Activated CD4-positive, alpha-beta T cell treated with anti-CD3 and anti-CD28 coated beads, Interleukin-2, amount 50 U/mL, for 24 hours (primary cell): ENCODE data around the gene E4F1.

Source experiments
- DNase-seq, 2 donors: peaks; one replicate each; pipeline ENCODE4 v3.0.0-alpha.2; 2020; ENCODE audit warnings: low read depth in 1 of 2, low spot score in 1 of 2

The E4F1 gene

DNA sequence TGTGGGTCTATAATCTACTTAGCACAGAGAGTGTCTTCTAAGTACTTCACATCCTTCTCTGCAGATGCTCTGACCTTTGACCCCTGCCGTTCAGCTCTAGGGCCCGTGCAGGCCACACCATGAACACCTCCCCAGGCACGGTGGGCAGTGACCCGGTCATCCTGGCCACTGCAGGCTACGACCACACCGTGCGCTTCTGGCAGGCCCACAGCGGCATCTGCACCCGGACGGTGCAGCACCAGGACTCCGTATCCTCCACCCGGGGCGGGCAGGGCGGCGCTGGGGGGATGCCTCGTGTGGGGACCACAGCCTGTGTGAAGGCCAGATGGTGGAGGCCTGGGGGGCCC lies 17.5 kb upstream of the E4F1 start:
- no peak for DNase-seq

DNA sequence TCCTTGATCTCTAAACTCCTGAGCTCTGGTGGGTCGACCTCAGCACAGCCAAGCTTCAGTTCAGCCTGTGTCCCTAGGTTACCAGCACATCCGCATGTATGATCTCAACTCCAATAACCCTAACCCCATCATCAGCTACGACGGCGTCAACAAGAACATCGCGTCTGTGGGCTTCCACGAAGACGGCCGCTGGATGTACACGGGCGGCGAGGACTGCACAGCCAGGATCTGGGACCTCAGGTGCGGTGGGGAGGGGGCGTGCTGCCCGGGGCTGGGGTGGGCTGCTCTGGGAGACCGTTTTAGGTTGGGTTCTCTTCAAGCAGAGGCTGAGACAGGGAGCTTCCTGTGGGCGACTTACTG lies 17.0 kb upstream of the E4F1 start:
- DNase-seq: no peak

DNA sequence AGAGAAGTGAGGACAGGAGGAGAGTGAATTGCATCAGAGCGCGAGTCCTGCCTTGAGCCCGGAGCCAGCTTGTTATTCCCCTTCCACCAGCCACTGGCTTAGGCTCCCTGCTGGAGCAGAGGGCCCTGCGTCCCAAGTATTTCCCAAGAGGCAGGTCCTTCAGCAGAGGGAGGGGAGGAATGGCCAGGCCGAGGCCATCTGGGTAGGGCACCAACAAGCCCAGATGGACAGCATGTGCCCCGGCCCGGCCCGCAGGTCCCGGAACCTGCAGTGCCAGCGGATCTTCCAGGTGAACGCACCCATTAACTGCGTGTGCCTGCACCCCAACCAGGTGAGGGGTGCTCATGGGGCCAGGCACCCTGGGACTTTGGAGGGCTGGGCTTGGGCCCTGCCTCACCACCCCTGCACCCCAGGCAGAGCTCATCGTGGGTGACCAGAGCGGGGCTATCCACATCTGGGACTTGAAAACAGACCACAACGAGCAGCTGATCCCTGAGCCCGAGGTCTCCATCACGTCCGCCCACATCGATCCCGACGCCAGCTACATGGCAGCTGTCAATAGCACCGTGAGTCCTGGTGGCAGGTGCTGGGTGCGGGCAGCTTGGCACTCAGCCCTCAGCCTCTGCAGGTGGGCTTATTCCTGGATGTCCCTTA lies 16.5 kb upstream of the E4F1 start:
- no peak for DNase-seq

DNA sequence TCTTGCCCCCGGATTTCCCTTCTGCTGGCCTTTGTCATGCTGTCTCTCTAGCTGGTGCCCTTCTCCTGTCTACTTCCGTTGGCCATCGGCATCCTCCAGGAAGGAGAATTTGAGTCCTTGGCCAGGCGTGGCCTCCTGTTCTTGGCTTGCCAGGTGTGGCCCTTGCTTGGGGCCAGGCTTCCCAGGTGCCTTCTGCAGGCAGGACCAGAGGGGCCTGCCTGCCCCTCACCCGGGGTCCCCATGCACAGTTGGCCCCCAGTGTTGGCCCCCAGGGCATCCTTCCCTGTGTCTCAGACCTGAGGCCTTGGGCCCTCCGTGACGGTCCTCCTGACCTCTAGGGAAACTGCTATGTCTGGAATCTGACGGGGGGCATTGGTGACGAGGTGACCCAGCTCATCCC lies 15.5 kb upstream of the E4F1 start:
- no peak for DNase-seq

DNA sequence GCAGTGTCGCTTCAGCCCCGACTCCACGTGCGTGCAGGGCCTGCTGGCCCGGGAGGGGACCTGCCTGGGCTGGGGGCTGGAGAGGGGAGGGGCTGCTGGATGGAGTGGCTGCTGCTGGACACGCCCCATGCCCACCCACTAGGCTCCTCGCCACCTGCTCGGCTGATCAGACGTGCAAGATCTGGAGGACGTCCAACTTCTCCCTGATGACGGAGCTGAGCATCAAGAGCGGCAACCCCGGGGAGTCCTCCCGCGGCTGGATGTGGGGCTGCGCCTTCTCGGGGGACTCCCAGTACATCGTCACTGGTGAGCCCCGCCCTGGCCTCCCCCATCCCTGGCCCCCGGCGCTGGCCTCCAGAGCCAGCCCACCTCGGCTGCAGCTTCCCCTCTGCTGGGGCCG lies 15.1 kb upstream of the E4F1 start:
- DNase-seq: no peak

DNA sequence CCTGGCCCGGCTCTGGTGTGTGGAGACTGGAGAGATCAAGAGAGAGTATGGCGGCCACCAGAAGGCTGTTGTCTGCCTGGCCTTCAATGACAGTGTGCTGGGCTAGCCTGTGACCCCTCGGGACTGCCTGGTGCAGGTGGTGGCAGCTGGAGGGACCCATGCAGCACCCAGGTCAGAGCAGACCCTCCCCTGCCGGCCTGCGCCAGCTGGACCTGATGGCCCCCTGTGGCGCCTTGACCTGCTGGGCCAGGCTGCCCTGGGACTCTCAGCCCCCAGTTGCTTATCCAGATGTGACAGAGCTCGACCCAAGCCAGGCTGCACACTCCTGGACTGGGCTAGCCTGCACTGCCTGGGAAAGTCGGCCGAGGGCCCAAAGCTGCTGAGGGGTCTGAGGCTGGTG lies 14.6 kb upstream of the E4F1 start:
- DNase-seq: no peak

DNA sequence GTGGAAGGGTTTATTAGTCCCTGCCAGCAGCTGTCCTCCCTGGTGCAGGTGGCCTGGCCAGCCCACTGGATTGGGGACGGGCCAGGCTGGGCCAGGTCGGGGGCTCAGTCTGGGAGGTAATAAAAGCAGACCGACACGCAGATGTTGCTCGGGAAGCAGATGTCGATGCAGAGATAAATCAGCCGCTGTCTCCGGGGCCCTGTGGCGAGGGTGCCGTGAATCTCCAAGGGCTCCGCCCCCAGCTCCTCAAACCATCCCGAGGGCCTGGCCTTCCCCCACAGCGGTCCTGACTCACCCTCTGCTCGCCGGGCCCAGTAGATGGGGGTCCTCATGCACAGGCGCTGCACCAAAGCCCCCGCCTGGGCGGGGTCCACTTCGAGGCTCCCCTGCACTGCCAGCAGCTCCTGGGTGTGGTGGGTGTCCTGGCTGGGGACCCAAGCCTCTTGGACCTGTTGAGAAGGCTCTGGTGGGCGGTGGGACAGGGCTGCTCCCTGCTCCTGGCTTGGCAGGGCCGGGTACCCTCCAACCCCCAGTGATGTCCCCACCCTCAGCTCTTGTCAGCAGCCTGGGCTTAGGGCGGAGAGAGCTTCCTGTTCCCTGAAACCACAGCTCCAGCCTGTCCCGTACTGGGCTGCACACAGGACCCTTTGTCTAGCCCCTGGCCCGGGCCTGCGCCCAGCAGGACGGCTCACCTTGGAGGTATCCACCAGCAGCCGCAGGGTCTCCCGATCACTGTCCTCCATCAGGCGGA lies 14.0 kb upstream of the E4F1 start:
- DNase-seq: no peak

DNA sequence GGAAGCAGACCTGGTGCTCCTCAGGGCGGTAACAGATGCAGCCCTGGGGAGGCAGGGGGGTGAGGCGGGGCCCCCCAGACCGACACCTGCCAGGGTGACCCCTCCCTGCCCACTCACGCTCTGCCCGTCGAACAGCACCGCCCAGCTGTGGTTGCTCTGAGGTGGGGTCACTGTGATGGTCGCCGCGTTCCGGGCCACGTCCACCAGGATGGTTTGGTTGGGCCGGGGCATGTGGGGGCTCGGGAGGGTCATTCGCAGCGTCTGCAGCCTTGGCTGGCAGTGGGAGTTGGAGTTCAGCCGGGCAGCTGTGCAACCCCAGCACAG lies 13.4 kb upstream of the E4F1 start:
- DNase-seq: no peak

DNA sequence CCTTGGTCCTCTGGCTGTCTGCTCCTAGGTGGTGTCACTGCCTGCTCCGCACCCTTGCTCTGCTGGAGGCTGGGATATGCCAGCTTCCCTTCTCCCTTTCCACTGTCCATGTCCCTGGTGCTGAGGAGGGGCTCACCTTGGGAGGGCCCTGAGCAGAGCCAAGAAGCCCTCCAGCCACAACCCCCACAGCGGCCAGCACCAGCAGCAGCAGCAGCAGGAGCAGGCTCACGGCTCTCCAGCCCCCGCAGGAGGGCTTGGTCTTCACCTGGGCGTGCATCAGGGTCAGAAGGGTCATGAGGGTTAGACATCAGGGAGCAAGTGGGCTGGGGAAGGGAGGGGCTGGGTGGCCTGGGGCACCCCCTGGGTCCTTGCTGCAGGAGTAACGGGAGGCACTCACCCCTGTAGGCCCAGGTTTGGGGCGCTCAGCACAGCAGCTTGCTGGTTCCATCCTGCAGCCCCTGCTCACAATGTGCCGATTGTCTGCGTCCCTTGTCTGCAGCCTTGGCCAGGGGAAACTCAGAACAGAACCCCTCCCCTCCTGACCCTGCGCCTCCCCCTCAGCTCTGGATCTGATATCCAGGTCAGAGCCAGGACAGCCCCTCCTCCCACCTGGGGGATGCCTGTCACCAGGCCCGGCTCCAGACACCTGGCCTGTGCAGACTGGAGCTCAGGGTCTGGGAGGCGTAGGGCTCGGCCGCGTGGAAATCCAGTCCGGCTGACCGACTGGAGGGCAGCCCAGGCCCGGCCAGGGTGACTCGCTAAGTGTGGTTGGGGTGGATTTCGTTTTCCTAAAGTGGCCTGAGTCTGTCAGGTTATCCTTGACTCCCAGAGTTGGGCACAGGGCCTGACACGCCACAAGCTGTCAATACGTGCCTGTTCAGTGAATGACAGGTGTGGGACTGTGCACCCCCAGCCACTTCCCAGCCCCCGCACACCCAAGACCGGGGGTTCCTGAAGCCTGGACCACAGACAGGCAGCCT lies 12.7 kb upstream of the E4F1 start, which contains the start of gene BRICD5:
TSS of gene BRICD5 (minus strand) at position 478 of the 980 bp plus-strand sequence. CDS start at position 448, 30 bp downstream.
- DNase-seq: no peak

DNA sequence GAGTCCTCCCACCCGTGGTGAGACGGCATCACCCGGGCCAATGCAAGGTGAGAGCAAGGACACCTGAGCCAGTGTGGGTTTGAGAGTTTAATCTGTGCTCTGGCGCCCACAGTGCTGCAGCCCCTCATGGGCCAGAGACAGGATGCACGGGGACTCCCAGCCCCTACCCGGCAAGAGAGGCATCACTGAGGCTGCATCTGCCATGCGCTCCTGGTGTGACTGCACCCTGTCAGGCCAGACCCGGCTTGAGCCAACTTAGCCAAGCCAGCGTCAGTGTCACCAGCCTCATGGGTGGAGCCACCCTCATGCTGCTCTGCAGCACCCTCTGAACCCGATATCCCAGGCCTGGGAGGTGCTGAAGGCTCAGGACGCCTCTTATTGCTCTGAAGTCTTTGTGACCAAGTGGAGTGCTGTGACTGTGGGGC lies 11.5 kb upstream of the E4F1 start:
- DNase-seq: no peak

DNA sequence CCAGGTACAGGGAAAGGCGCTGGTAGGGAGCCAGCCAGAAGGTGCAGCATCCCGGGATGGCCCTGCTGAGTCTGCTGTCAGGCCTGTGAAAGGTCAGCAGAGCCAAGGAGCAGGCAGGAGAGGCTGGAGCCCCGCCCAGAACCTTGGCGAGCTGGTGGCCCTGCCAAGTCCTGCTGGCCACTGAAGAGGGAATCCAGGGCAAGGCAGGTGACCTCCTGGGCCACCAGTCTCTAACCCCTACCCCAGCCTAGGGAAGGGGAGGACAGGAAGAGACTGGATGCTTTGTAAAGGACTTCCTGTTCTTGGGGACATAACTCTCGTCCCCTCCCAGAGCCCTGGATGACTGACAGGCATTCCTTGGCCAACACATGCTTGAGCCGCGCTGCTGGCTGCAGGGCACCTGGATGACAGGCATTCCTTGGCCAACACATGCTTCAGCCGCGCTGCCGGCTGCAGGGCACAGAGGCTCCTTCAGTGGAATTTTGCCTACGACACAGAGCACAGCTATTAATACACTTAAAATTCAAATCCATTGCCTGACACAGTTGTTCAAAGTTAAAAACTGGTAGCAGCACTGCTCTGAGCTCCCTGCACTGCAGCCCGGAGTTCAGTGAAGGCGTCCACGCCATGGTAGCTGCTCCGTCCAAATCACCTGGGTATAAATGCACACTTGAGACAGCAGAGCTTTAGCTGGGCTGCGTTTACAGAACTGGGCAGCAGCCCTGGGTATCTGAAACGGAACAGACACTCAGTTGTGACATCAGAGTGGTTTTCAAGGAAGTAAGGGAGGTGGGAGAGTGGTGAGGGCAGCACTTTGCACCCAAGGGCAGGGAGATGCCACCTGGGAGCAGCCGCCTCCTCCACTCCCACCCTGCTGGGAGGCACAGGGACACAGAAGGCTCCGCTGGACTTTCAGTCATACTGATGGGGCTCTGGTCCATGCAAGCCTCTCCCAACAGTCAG lies 10.7 kb upstream of the E4F1 start:
- no peak for DNase-seq

DNA sequence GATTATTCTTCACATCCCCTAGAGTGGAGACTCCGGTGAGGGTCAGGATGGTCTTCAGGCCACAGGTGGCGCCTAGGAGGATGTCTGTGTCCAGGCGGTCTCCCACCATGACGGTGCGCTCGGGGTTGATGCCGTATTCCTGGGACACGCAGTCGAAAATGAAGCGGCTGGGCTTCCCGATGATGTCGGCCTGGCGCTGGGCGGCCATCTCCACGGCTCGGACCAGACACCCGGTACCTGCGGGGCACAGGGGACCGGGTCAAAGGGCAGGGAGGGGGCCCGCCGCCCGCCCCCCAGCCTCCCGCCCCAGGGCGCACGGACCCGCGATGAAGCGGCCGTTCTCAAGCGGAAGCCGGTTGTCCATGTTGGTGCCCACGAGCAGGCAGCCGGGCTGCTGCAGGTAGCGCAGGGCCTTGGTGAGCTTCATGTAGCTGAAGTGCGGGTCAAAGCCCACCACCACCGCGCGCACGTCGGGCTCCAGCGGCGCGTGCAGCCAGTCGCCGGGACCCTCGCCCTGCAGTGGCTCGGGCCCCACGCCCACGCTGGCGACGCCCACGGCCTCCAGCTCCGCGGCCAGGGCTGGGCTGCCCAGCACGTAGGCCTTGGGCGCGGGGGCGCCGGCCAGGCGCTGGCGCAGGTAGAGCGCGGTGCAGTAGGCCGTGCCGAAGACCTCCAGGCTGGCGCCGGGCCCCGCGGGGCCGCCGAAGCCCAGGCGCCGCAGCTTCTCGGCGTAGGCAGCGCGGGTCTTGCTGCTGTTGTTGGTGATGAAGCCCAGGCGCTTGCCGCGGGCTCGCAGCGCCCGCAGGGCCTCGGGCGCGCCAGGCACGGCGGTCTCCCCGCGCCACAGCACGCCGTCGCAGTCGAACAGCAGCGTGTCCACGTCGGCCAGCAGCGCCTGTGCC lies 9.3 kb upstream of the E4F1 start:
- no peak for DNase-seq

DNA sequence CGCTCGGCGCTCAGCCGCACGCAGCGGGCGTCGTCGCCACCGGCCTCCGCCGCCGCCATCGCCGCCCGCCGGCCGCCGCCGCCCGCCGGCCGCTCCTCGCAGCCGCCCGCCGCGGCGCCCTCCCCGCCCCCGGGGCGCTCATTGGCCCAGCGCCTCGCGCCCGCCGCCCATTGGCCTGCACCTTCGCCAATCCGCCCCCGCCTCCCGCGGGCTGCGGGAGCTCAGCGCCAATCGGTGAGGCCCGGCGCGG lies 8.7 kb upstream of the E4F1 start, which contains the start of gene PGP:
TSS of gene PGP (minus strand) at position 122 of the 250 bp plus-strand sequence. CDS start at position 59, 63 bp downstream.
- DNase-seq: no peak

DNA sequence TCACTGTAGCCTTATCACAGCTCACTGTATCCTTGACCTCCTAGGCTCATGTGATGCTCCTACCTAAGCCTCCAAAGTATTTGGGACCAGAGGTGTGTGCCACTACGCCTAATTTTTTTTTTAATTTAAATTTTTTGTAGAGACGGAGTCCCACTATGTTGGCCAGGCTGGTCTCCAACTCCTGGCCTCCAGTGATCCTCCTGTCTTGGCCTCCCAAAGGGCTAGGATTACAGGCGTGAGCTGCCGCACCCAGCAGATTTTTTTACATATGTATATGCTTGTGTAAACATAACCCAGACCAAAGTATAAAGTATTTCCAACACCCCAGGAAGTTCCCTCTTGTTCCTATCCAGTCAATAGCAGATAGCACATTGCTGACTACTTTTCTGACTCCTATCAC lies 7.1 kb upstream of the E4F1 start:
- no peak for DNase-seq

DNA sequence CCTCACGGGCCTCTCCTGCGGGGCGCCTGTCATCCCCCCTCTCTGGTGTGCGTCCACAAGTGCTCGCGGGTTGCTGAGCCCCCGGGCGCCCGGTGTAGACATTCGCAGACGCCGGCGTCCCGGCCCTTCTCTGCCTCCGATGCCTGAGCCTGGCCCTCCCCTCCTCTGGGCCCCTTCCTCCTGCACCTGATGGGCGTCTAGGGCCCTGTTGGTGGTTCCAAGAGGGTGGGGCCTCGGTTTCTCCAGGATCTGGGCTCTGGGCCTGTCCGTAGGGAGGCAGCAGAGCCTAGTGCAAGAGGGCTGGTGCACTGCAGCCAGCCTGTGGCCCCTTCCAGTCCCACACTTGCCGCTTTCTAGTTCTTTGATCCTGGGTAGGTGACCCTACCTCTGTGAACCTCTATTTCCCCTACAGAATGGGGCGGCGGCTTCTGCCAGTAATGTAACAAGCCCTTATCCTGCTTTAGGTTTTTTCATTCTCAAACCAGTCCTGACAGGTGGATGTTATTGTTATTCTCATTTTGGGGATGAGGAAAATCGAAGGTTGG lies 623 bp downstream of the E4F1 start:
- no peak for DNase-seq

DNA sequence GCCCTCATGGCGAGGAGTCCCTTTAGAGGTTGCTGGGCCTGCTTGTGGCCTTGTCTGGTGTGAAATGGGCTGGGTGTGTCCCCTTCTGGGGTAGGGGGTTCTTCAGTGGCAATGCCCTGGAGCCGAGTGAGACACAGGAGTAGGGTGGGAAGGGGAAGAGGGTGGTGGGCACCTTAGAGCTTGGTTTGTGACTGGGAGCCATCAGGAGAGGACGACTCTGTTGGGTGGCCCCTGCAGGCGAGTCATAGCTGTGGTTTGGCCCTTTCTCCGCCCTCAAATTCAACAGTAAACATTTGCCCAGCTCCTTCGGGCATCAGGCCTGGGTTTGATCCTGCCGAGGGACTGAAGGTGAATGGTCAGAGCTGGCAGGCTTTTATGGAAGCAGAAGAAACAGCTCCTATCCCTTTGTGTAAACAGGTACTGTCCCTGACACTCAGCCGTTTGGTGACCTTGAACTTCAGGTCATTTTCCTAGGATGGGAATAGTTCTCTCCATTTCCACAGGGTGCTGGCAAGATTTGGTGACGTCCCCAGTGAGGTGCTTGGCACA lies 2.9 kb downstream of the E4F1 start:
- DNase-seq: no peak

DNA sequence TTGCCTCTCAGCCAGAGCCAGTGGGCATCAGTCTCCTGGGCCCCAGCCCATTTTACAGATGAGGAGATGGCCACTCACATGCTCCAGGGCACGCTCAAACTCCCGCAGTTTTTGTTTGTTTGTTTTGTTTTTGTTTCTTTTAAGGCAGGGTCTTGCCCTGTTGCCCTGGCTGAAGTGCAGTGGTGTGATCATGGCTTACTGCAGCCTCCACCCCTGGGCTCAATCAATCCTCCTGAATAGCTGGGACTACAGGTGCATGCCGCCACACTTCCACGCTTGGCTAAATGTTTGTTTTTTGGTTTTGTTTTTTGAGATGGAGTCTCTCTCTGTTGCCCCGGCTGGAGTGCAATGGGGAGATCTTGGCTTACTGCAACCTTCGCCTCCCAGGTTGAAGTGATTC lies 3.5 kb downstream of the E4F1 start:
- no peak for DNase-seq

DNA sequence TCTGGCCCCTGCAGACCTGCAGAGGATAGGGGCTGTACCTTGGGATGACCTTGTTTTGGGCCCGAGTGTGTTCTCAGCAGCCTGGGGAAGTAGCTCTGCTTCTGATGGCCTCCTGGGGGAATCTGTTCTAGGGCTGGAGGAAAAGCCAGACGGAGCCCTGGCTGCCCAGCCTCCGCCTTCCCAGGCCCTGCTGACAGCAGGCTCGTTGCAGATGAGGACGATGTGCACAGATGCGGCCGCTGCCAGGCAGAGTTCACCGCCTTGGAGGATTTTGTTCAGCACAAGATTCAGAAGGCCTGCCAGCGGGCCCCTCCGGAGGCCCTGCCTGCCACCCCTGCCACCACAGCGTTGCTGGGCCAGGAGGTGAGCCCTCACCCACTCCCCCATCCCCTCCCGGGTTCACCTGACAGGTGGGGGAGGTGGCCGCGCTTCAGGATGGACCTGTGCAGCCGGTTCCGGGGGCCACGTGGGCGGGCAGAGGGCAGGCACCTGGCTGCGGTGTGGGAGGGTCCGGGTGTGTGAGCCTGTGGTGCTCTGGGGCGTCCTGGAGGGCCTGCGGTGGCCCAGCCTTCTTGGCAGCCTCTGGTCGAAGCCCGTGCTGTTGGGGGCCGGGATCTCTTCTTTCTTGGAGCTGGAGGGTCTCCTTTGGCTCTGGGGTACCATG lies 4.9 kb downstream of the E4F1 start:
- DNase-seq: no peak

DNA sequence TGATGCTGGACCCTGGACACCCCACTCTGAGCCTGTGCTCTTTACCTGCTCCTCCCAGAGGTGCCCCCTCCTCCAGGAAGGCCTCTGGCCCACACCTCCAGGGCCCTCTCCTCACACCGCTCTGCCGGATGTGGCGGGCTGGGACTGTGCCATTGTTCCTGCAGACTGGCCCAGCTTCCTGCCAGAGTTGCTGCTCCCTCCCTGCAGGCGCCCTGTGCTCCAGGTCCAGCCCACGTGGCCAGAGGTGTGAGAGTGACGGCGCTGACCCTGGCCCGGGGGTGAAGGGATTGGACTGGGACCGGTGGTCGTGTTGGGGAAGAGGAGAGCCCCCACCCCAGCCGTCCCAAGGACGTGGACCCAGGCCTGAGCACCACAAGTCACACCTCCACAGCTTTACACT lies 5.7 kb downstream of the E4F1 start:
- DNase-seq: no peak
